ENCODE results near the gene ASF1B.

Gene ASF1B

GRCh38 chr19:14105680-14106079, 30.7 kb downstream of the ASF1B start:
- no peak for DNase-seq

- no peak for DNase-seq
Measured at GRCh38 chr19:14103310-14103709, 33.1 kb downstream of the ASF1B start.

- no peak for DNase-seq
Measured at GRCh38 chr19:14102756-14103155, 33.6 kb downstream of the ASF1B start.

- no peak for DNase-seq
Measured at GRCh38 chr19:14102102-14102696, 34.2 kb downstream of the ASF1B start.

- DNase-seq = no peak
Measured at GRCh38 chr19:14101003-14101545, 35.3 kb downstream of the ASF1B start.

- DNase-seq = no peak
Measured at GRCh38 chr19:14097532-14098151, 38.7 kb downstream of the ASF1B start.

- no peak for DNase-seq
Measured at GRCh38 chr19:14096272-14096992, 40.0 kb downstream of the ASF1B start.

- DNase-seq = no peak
Measured at GRCh38 chr19:14094854-14095253, 41.5 kb downstream of the ASF1B start.

- DNase-seq = no peak
Measured at GRCh38 chr19:14093117-14093823, 43.1 kb downstream of the ASF1B start.

GRCh38 chr19:14091813-14092462, 44.5 kb downstream of the ASF1B start:
- peak; percentile 47 for DNase-seq

GRCh38 chr19:14091081-14091812, 45.1 kb downstream of the ASF1B start:
- DNase-seq = peak; percentile 70

- peak; percentile 88 for DNase-seq
Measured at GRCh38 chr19:14090509-14091080, 45.8 kb downstream of the ASF1B start, which contains the start of gene SAMD1. Gene SAMD1 (minus strand): TSS chr19:14090751.

- DNase-seq = peak; percentile 36
Measured at GRCh38 chr19:14089662-14090508, 46.5 kb downstream of the ASF1B start.

- DNase-seq = no peak
Measured at GRCh38 chr19:14089412-14089661, 47.1 kb downstream of the ASF1B start.

- DNase-seq = no peak
Measured at GRCh38 chr19:14088634-14089411, 47.6 kb downstream of the ASF1B start.

GRCh38 chr19:14086098-14086497, 50.3 kb downstream of the ASF1B start:
- DNase-seq = no peak

- DNase-seq = no peak
Measured at GRCh38 chr19:14085309-14085995, 50.9 kb downstream of the ASF1B start, which contains the start of gene C19orf67. Gene C19orf67 (minus strand): TSS chr19:14085783. CDS start chr19:14085627, 156 bp downstream.

- no peak for DNase-seq
Measured at GRCh38 chr19:14082675-14082960, 53.8 kb downstream of the ASF1B start.

All from CD4-positive, alpha-beta T cell treated with Interferon gamma for 1 hour (primary cell).